Natural killer cell treated with Interleukin-12 subunit alpha and Interleukin-12 subunit beta and Interleukin-15 and Interleukin-18, amount 100 ng/mL, for 72 hours (primary cell): ENCODE measurements around the gene TRIB2. TPM values are rescaled to one million over a fixed set of nuclear protein-coding genes. Genes with fewer than 3 reads are reported as not detected.

Experiments
- ATAC-seq, 2 donors: fragments of 150-1000 bp; cut with Tn5 transposase in 1 of 2; sonication (Bioruptor Pico), chemical (Tn5 transposase) in 1 of 2; 2 replicates each; pipeline ENCODE4 v1.10.0; 2021
- DNase-seq: peaks from one replicate; pipeline ENCODE4 v3.0.0; 2022; ENCODE audit warnings: low spot score
- H3K27ac Mint-ChIP-seq, 2 donors: 1 replicate in 1 of 2; 2 replicates in 1 of 2; pipeline ENCODE4 v1.8.0; 2022; ENCODE audit warnings: mixed read lengths in 2 of 2, mild to moderate bottlenecking in 1 of 2, moderate library complexity in 1 of 2
- H3K27me3 Mint-ChIP-seq, 2 donors: 1 replicate in 1 of 2; 2 replicates in 1 of 2; pipeline ENCODE4 v1.8.0; 2022; ENCODE audit warnings: mixed read lengths in 2 of 2
- H3K36me3 Mint-ChIP-seq: one replicate; pipeline ENCODE4 v1.8.0; 2022; ENCODE audit warnings: mixed read lengths
- H3K4me1 Mint-ChIP-seq, 2 donors: 1 replicate in 1 of 2; 2 replicates in 1 of 2; pipeline ENCODE4 v1.8.0; 2022; ENCODE audit warnings: low read depth in 2 of 2, mixed read lengths in 2 of 2, mild to moderate bottlenecking in 1 of 2
- H3K4me3 Mint-ChIP-seq: one replicate; pipeline ENCODE4 v1.8.0; 2022; ENCODE audit warnings: mixed read lengths
- H3K9me3 Mint-ChIP-seq: 2 replicates; pipeline ENCODE4 v1.8.0; 2022; ENCODE audit warnings: mixed read lengths
- total RNA-seq, 2 donors: library from RNA; stranded (reverse); gene quantifications; one replicate each; pipeline ENCODE4 v1.2.3, GENCODE V29; 2022

TRIB2 gene
- total RNA-seq, 2 donors from 2014 or later, result 8.7 to 12.3 TPM

GRCh38 chr2:12685145-12685544 is 31.6 kb upstream of the TRIB2 start:
- Mint-ChIP-seq H3K4me1 (peaks cover 0 to 4% of the 10 kb centered on the region in 2 donors), H3K9me3 (peaks cover 4% of the 10 kb centered on the region), H3K27ac (no peak overlapping the region), H3K4me3 (no peak overlapping the region), H3K36me3 (peaks cover 6% of the 10 kb centered on the region), H3K27me3 (peaks cover 0 to 17% of the 10 kb centered on the region in 2 donors)
- no peak for DNase-seq
- ATAC-seq, result no peak

- no peak for ATAC-seq
- Mint-ChIP-seq H3K9me3 (peaks cover 4% of the 10 kb centered on the region), H3K36me3 (peaks cover 6% of the 10 kb centered on the region), H3K4me1 (peaks cover 0 to 4% of the 10 kb centered on the region in 2 donors), H3K27me3 (peaks cover 0 to 17% of the 10 kb centered on the region in 2 donors), H3K4me3 (no peak overlapping the region), H3K27ac (no peak overlapping the region)
- DNase-seq, result no peak
These were observed 30.8 kb upstream of the TRIB2 start for GRCh38 chr2:12685956-12686355.

- ATAC-seq (no peak), DNase-seq (no peak)
- H3K27me3 Mint-ChIP-seq, result peaks cover 0 to 17% of the 10 kb centered on the region in 2 donors
- H3K9me3 Mint-ChIP-seq, result peaks cover 4% of the 10 kb centered on the region
- H3K4me3 Mint-ChIP-seq, result no peak overlapping the region
- H3K27ac Mint-ChIP-seq, result no peak overlapping the region
- H3K4me1 Mint-ChIP-seq, result peaks cover 0 to 4% of the 10 kb centered on the region in 2 donors
- peaks cover 6% of the 10 kb centered on the region for H3K36me3 Mint-ChIP-seq
These were observed 29.9 kb upstream of the TRIB2 start for GRCh38 chr2:12686708-12687283.

GRCh38 chr2:12688091-12688490 is 28.6 kb upstream of the TRIB2 start:
- H3K36me3 Mint-ChIP-seq, result peaks cover 11% of the 10 kb centered on the region
- peaks cover 4% of the 10 kb centered on the region for H3K9me3 Mint-ChIP-seq
- DNase-seq, result no peak
- no peak overlapping the region for H3K4me3 Mint-ChIP-seq
- no peak overlapping the region for H3K27ac Mint-ChIP-seq
- no peak for ATAC-seq
- H3K27me3 Mint-ChIP-seq, result peaks cover 0 to 12% of the 10 kb centered on the region in 2 donors
- H3K4me1 Mint-ChIP-seq, result peaks cover 0 to 4% of the 10 kb centered on the region in 2 donors

GRCh38 chr2:12688893-12689292 is 27.8 kb upstream of the TRIB2 start:
- Mint-ChIP-seq H3K27me3 (peaks cover 0 to 12% of the 10 kb centered on the region in 2 donors), H3K36me3 (peaks cover 11% of the 10 kb centered on the region), H3K27ac (no peak overlapping the region), H3K9me3 (peaks cover 4% of the 10 kb centered on the region), H3K4me1 (peaks cover 0 to 4% of the 10 kb centered on the region in 2 donors), H3K4me3 (no peak overlapping the region)
- DNase-seq (no peak), ATAC-seq (no peak)

GRCh38 chr2:12693509-12693908 is 23.2 kb upstream of the TRIB2 start:
- ATAC-seq (no peak), DNase-seq (no peak)
- Mint-ChIP-seq H3K36me3 (peaks cover 11% of the 10 kb centered on the region), H3K9me3 (peaks cover 4% of the 10 kb centered on the region), H3K4me1 (peaks cover 0 to 3% of the 10 kb centered on the region in 2 donors), H3K27ac (no peak overlapping the region), H3K4me3 (no peak overlapping the region), H3K27me3 (peaks cover 0 to 3% of the 10 kb centered on the region in 2 donors)

GRCh38 chr2:12694990-12695774 is 21.6 kb upstream of the TRIB2 start:
- peak; percentile 56 to 60 for ATAC-seq
- Mint-ChIP-seq H3K9me3 (no peaks in the 10 kb centered on the region), H3K27ac (no peak overlapping the region), H3K4me3 (no peak overlapping the region), H3K27me3 (no peaks in the 10 kb centered on the region), H3K36me3 (peaks cover 5% of the 10 kb centered on the region), H3K4me1 (peaks cover 0 to 3% of the 10 kb centered on the region in 2 donors)
- no peak for DNase-seq

- no peaks in the 10 kb centered on the region for H3K9me3 Mint-ChIP-seq
- H3K27me3 Mint-ChIP-seq, result no peaks in the 10 kb centered on the region
- ATAC-seq, result no peak
- H3K36me3 Mint-ChIP-seq, result peaks cover 7% of the 10 kb centered on the region
- H3K4me1 Mint-ChIP-seq, result peaks cover 10 to 12% of the 10 kb centered on the region in 2 donors
- no peak overlapping the region for H3K27ac Mint-ChIP-seq
- DNase-seq, result no peak
- H3K4me3 Mint-ChIP-seq, result no peak overlapping the region
These were observed 19.1 kb upstream of the TRIB2 start for GRCh38 chr2:12697617-12698016.

GRCh38 chr2:12700989-12701388 is 15.7 kb upstream of the TRIB2 start:
- Mint-ChIP-seq H3K27me3 (no peaks in the 10 kb centered on the region), H3K36me3 (peaks cover 7% of the 10 kb centered on the region)

GRCh38 chr2:12701786-12702167 is 15.0 kb upstream of the TRIB2 start:
- ATAC-seq, result no peak
- H3K27ac Mint-ChIP-seq, result no peak overlapping the region
- H3K36me3 Mint-ChIP-seq, result peaks cover 7% of the 10 kb centered on the region
- peaks cover 3% of the 10 kb centered on the region for H3K9me3 Mint-ChIP-seq
- no peaks in the 10 kb centered on the region for H3K27me3 Mint-ChIP-seq
- H3K4me3 Mint-ChIP-seq, result no peak overlapping the region
- no peak for DNase-seq
- H3K4me1 Mint-ChIP-seq, result peaks cover 28 to 36% of the 10 kb centered on the region in 2 donors

More at GRCh38 chr2:12700989-12701388, 15.7 kb upstream of the TRIB2 start:
- ATAC-seq (no peak), DNase-seq (no peak)
- H3K4me3 Mint-ChIP-seq, result no peak overlapping the region
- peaks cover 3% of the 10 kb centered on the region for H3K9me3 Mint-ChIP-seq
- peaks cover 28 to 36% of the 10 kb centered on the region in 2 donors for H3K4me1 Mint-ChIP-seq
- H3K27ac Mint-ChIP-seq, result no peak overlapping the region

- DNase-seq (no peak), ATAC-seq (peak in 1 of 2 donors; percentile 72)
- H3K27me3 Mint-ChIP-seq, result no peaks in the 10 kb centered on the region
- H3K4me3 Mint-ChIP-seq, result no peak overlapping the region
- peaks cover 7% of the 10 kb centered on the region for H3K36me3 Mint-ChIP-seq
- H3K4me1 Mint-ChIP-seq, result peaks cover 28 to 36% of the 10 kb centered on the region in 2 donors
- peaks cover 3% of the 10 kb centered on the region for H3K9me3 Mint-ChIP-seq
- H3K27ac Mint-ChIP-seq, result no peak overlapping the region
These were observed 14.3 kb upstream of the TRIB2 start for GRCh38 chr2:12702168-12703121.

GRCh38 chr2:12704378-12704777 is 12.4 kb upstream of the TRIB2 start:
- peaks cover 41 to 52% of the 10 kb centered on the region in 2 donors for H3K4me1 Mint-ChIP-seq
- H3K27me3 Mint-ChIP-seq, result no peaks in the 10 kb centered on the region
- peak overlapping the region; percentile 9 to 43 for H3K27ac Mint-ChIP-seq
- H3K9me3 Mint-ChIP-seq, result peaks cover 3% of the 10 kb centered on the region
- peaks cover 7% of the 10 kb centered on the region for H3K36me3 Mint-ChIP-seq
- no peak overlapping the region for H3K4me3 Mint-ChIP-seq
- DNase-seq, result no peak
- no peak for ATAC-seq

GRCh38 chr2:12705230-12705629 is 11.5 kb upstream of the TRIB2 start:
- peaks cover 7% of the 10 kb centered on the region for H3K36me3 Mint-ChIP-seq
- ATAC-seq, result peak; percentile 25 to 51
- DNase-seq, result no peak
- H3K27me3 Mint-ChIP-seq, result no peaks in the 10 kb centered on the region
- peaks cover 3% of the 10 kb centered on the region for H3K9me3 Mint-ChIP-seq
- H3K4me3 Mint-ChIP-seq, result no peak overlapping the region
- H3K4me1 Mint-ChIP-seq, result peaks cover 49 to 61% of the 10 kb centered on the region in 2 donors
- peak overlapping the region; percentile 9 to 43 for H3K27ac Mint-ChIP-seq
